GM12878 (cell line): ENCODE results near the gene STK32B. TPM values are rescaled to one million over a fixed set of nuclear protein-coding genes. Genes with fewer than 3 reads are reported as not detected.

ENCODE experiments used
- ATAC-seq: fragments of 200-7000 bp; cut with Tn5 transposase; 3 replicates; pipeline ENCODE4 v1.9.1; 2020; ENCODE audit warnings: mild to moderate bottlenecking, moderate library complexity
- BruUV-seq: library from RNA; stranded (reverse); fragments of 400-500 nt; replicated peaks from 2 replicates; lab custom pipeline; 2021; lab: Mats Ljungman, UMichigan
- CTCF ChIA-PET: fragments of 300-600 bp; sonication (Branson Sonifier 250); formaldehyde crosslinking; extraction: SDS; loops from one replicate; lab custom pipeline; 2021; ENCODE audit warnings: inconsistent platforms; lab: Yijun Ruan, JAX
- POLR2A ChIA-PET: fragments of 350-600 bp; formaldehyde crosslinking; extraction: SDS; loops from one replicate; lab custom pipeline; 2021; ENCODE audit warnings: inconsistent platforms; lab: Charles Lee
- RAD21 ChIA-PET: fragments of 300-600 bp; sonication (Branson Sonifier 250); formaldehyde crosslinking; loops from one replicate; lab custom pipeline; 2023; ENCODE audit warnings: antibody characterized with exemption; ENCODE audit not compliant: unreplicated experiment; lab: Charles Lee
- SMC1A ChIA-PET: fragments of 300-600 bp; sonication (Branson Sonifier 250); formaldehyde crosslinking; loops from one replicate; lab custom pipeline; 2023; ENCODE audit not compliant: unreplicated experiment, uncharacterized antibody; lab: Charles Lee
- DNase-seq: peaks from one replicate; pipeline ENCODE4 v3.0.0-alpha.2; 2011; ENCODE audit warnings: low read depth, low spot score
- FAIRE-seq: peaks from 3 replicates; lab custom pipeline; 2011; peaks lifted over from hg19 to GRCh38; lab: Jason Lieb, UNC
- H2AFZ ChIP-seq: 2 replicates; pipeline ENCODE4 v1.6.0; 2011; ENCODE audit warnings: low read depth, low read length, control low read depth; ENCODE audit not compliant: control insufficient read depth
- H3K27ac ChIP-seq: 2 replicates; pipeline ENCODE4 v1.5.1; 2011; ENCODE audit warnings: control low read depth; ENCODE audit not compliant: control insufficient read depth, insufficient read depth
- H3K27me3 ChIP-seq, 2 experiments: replicated peaks in 1 of 2; 2 replicates each; pipeline versions ENCODE4 v1.6.0 to v1.6.1; 2011; ENCODE audit warnings: low read length in 1 of 2; ENCODE audit not compliant: control insufficient read depth in 2 of 2, insufficient read depth in 2 of 2
- H3K36me3 ChIP-seq, 2 experiments: 2 replicates each; pipeline ENCODE4 v1.5.1; 2011; ENCODE audit warnings: low read length in 1 of 2; ENCODE audit not compliant: control insufficient read depth in 2 of 2, insufficient read depth in 2 of 2
- H3K4me1 ChIP-seq: 2 replicates; pipeline ENCODE4 v1.6.1; 2011; ENCODE audit warnings: mild to moderate bottlenecking, low read length, moderate library complexity, mixed read lengths; ENCODE audit not compliant: control insufficient read depth, insufficient read depth
- H3K4me2 ChIP-seq: 2 replicates; pipeline ENCODE4 v1.6.0; 2011; ENCODE audit warnings: control low read depth; ENCODE audit not compliant: control insufficient read depth, insufficient read depth
- H3K4me3 ChIP-seq: fragments of 200-600 bp; sonication (generic); 2 replicates; pipeline ENCODE4 v1.5.1; 2016
- H3K79me2 ChIP-seq: 2 replicates; pipeline ENCODE4 v1.6.0; 2011; ENCODE audit warnings: low read length; ENCODE audit not compliant: control insufficient read depth, insufficient read depth
- H3K9ac ChIP-seq: 2 replicates; pipeline ENCODE4 v1.8.0; 2011; ENCODE audit warnings: low read length, control low read depth, mixed read lengths; ENCODE audit not compliant: control insufficient read depth, insufficient read depth
- H3K9me3 ChIP-seq: replicated peaks from 3 replicates; pipeline ENCODE4 v1.5.1; 2011; ENCODE audit warnings: mild to moderate bottlenecking, low read length; ENCODE audit not compliant: control insufficient read depth, insufficient read depth
- H4K20me1 ChIP-seq: 2 replicates; pipeline ENCODE4 v1.6.0; 2011; ENCODE audit not compliant: control insufficient read depth, insufficient read depth
- CHD1 ChIP-seq: IDR thresholded peaks from 2 replicates; pipeline ENCODE4 v1.6.1; 2012; ENCODE audit warnings: low read depth, low read length, improper control_type of control experiment
- CREB1 ChIP-seq: IDR thresholded peaks from 2 replicates; pipeline ENCODE4 v1.6.1; 2012; ENCODE audit warnings: low read depth, mild to moderate bottlenecking, inconsistent platforms
- CREM ChIP-seq: IDR thresholded peaks from 2 replicates; pipeline ENCODE4 v1.6.1; 2014; ENCODE audit warnings: antibody characterized with exemption, low read depth
- ETV6 ChIP-seq, 2 experiments: fragments of 450-650 bp in 1 of 2; IDR thresholded peaks in 1 of 2; conservative IDR thresholded peaks in 1 of 2; 2 replicates each; pipeline ENCODE4 v1.6.1; 2014; ENCODE audit warnings: antibody characterized with exemption in 1 of 2, borderline replicate concordance in 1 of 2, low read depth in 1 of 2, mild to moderate bottlenecking in 1 of 2, moderate library complexity in 1 of 2
- FOS ChIP-seq: IDR thresholded peaks from 3 replicates; pipeline ENCODE4 v1.6.1; 2011; ENCODE audit warnings: borderline replicate concordance; ENCODE audit not compliant: insufficient read length; ENCODE audit errors: extremely low read depth
- FOXM1 ChIP-seq: IDR thresholded peaks from 2 replicates; pipeline ENCODE4 v1.6.1; 2012; ENCODE audit warnings: low read depth, mild to moderate bottlenecking, inconsistent platforms, low read length, moderate library complexity
- HDAC6 ChIP-seq: fragments of 200-600 bp; sonication (generic); IDR thresholded peaks from one replicate; pipeline ENCODE4 v1.8.0; 2017; ENCODE audit warnings: antibody characterized with exemption; ENCODE audit not compliant: unreplicated experiment
- MYC ChIP-seq: IDR thresholded peaks from 2 replicates; pipeline ENCODE4 v1.6.1; 2011; ENCODE audit warnings: mild to moderate bottlenecking, low read length, moderate library complexity, inconsistent platforms; ENCODE audit not compliant: insufficient read depth, insufficient replicate concordance, insufficient read length, severe bottlenecking
- NR2C1 ChIP-seq: fragments of 450-650 bp; IDR thresholded peaks from 2 replicates; pipeline ENCODE4 v1.6.1; 2017; ENCODE audit warnings: antibody characterized with exemption, mild to moderate bottlenecking, moderate library complexity
- RBBP5 ChIP-seq: fragments of 200-600 bp; sonication (generic); conservative IDR thresholded peaks from 2 replicates; pipeline ENCODE4 v1.6.1; 2016
- RFX5 ChIP-seq: IDR thresholded peaks from 2 replicates; pipeline ENCODE4 v1.6.1; 2011; ENCODE audit warnings: low read depth, low read length, improper control_type of control experiment
- STAT1 ChIP-seq: fragments of 450-650 bp; conservative IDR thresholded peaks from 2 replicates; pipeline ENCODE4 v1.6.1; 2014; ENCODE audit warnings: antibody characterized with exemption, mild to moderate bottlenecking
- ZBED1 ChIP-seq: IDR thresholded peaks from 2 replicates; pipeline ENCODE4 v1.6.1; 2016; ENCODE audit warnings: borderline replicate concordance
- ZNF384 ChIP-seq: IDR thresholded peaks from 2 replicates; pipeline ENCODE4 v1.6.1; 2012; ENCODE audit warnings: low read depth, mild to moderate bottlenecking, low read length, improper control_type of control experiment, borderline replicate concordance
- WGBS: methylation state at CpG from one replicate; pipeline ENCODE4 v1.1.6; 2016; ENCODE audit warnings: low lambda C conversion rate; ENCODE audit not compliant: insufficient replicate concordance, insufficient coverage; ENCODE audit errors: missing lambda C conversion rate; 5-methylcytosine and 5-hydroxymethylcytosine counted together
- in situ Hi-C: fragments of 300-500 bp; cut with MboI; formaldehyde crosslinking; loops from 9 replicates; pipeline ENCODE4 v1.14.3; 2018; ENCODE audit warnings: mixed read lengths
- intact Hi-C: fragments of 100-400 bp; cut with micrococcal nuclease; formaldehyde crosslinking; loops from one replicate; pipeline ENCODE4 v1.14.2; 2022; ENCODE audit not compliant: unreplicated experiment
- polyA plus RNA-seq, 11 experiments: library from polyadenylated mRNA; depleted of rRNA in 4 of 11; unstranded in 6 of 11; stranded (reverse) in 5 of 11; fragments of >200 nt; fragmentation: Nextera tagmentation in 4 of 11; fragmentation: Illumina TruSeq in 1 of 11; extraction: Ambion mirVana in 4 of 11; extraction: Trizol in 1 of 11; gene quantifications; 1 replicate in 1 of 11; 2 replicates in 10 of 11; pipeline versions ENCODE4 v1.2.1 to v1.2.3, GENCODE V29; 2011 to 2016; ENCODE audit warnings: inconsistent platforms in 2 of 11, missing spikeins in 2 of 11, low read depth in 1 of 11
- total RNA-seq, 4 experiments: library from RNA; depleted of rRNA in 3 of 4; stranded (reverse); fragments of >200 nt in 3 of 4; fragmentation: Illumina TruSeq in 1 of 4; extraction: Trizol in 1 of 4; gene quantifications; 2 replicates each; pipeline versions ENCODE4 v1.2.1 to v1.2.3, GENCODE V29; 2013 to 2021
- TF ChIP-seq, protein P1 (sequence below): fragments of 450-650 bp; IDR thresholded peaks from 2 replicates; pipeline ENCODE4 v1.6.1; 2018; ENCODE audit warnings: mild to moderate bottlenecking, low read depth, moderate library complexity; ENCODE audit not compliant: partially characterized antibody

The STK32B gene
- total and polyA plus RNA-seq, 10 of the 15 experiments (the other 5 are each of a cell fraction or from before 2014, with no cell fraction given) = 0.04 to 0.12 (median 0.08) TPM; not detected in 7

DNA sequence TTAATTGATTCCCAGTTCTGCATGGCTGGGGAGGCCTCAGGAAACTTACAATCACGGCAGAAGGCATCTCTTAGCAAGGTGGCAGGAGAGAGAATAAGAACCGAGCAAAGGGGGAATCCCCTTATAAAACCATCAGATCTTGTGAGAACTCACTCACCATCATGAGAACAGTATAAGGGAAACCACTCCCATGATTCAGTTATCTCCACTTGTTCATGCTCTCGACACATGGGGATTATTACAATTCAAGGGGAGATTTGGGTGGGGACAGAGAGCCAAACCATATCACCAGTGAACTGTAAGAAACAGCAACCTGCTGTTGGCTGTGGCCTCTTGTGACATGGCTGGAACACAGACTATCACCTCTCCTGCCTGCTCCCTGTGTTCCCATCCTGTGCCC, 24.9 kb upstream of the STK32B start:
- Histone ChIP-seq H3K27ac (no peak overlapping the region), H3K4me2 (no peak overlapping the region)
- no peak for DNase-seq
- TF ChIP-seq CHD1 = no peak
- TF ChIP-seq ZNF384 = no peak
- no peak for TF ChIP-seq STAT1
- TF ChIP-seq FOXM1 = no peak
- no peak for TF ChIP-seq ZBED1
- TF ChIP-seq FOS = no peak
- no peak for TF ChIP-seq NR2C1
- TF ChIP-seq HDAC6 = no peak
- no peak for TF ChIP-seq RBBP5
- TF ChIP-seq CREM = no peak
- TF ChIP-seq, all 136 proteins: peak for 0
- Histone ChIP-seq H3K4me3 (no peak overlapping the region), H3K27me3 (no peaks in the 10 kb centered on the region; a peak in 1 of 4 replicates), H3K9ac (no peak overlapping the region), H3K79me2 (no peaks in the 10 kb centered on the region), H4K20me1 (no peaks in the 10 kb centered on the region), H2AFZ (no peak overlapping the region), H3K9me3 (no peaks in the 10 kb centered on the region), H3K4me1 (no peaks in the 10 kb centered on the region), H3K36me3 (no peaks in the 10 kb centered on the region)
- FAIRE-seq = no peak
- 16% methylated on average over 3 of the region's 3 CpGs for WGBS
- ChIA-PET POLR2A (no interaction called here), SMC1A (no interaction called here), CTCF (no interaction called here), RAD21 (no interaction called here)
- in situ Hi-C loops = no loop called here
- intact Hi-C loops = no loop called here
- ATAC-seq = no peak
- BruUV-seq = no TSS peak

- ATAC-seq = no peak
- BruUV-seq = no TSS peak
- H3K36me3 ChIP-seq = no peaks in the 10 kb centered on the region
- TF ChIP-seq, protein P1, sequence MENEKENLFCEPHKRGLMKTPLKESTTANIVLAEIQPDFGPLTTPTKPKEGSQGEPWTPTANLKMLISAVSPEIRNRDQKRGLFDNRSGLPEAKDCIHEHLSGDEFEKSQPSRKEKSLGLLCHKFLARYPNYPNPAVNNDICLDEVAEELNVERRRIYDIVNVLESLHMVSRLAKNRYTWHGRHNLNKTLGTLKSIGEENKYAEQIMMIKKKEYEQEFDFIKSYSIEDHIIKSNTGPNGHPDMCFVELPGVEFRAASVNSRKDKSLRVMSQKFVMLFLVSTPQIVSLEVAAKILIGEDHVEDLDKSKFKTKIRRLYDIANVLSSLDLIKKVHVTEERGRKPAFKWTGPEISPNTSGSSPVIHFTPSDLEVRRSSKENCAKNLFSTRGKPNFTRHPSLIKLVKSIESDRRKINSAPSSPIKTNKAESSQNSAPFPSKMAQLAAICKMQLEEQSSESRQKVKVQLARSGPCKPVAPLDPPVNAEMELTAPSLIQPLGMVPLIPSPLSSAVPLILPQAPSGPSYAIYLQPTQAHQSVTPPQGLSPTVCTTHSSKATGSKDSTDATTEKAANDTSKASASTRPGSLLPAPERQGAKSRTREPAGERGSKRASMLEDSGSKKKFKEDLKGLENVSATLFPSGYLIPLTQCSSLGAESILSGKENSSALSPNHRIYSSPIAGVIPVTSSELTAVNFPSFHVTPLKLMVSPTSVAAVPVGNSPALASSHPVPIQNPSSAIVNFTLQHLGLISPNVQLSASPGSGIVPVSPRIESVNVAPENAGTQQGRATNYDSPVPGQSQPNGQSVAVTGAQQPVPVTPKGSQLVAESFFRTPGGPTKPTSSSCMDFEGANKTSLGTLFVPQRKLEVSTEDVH = no peak
- TF ChIP-seq ETV6 (conservative IDR thresholded peaks at IDR 0.05 in 1 of 2, IDR thresholded peaks at IDR 0.05 in 1 of 2; ENCODE audit: borderline replicate concordance in 1 of 2, low read depth in 1 of 2) = no peak
- no peak for TF ChIP-seq CREB1
- no peak for TF ChIP-seq RFX5
- no peak for TF ChIP-seq MYC
Observed at GRCh38 chr4:5027346-5027745, 23.9 kb upstream of the STK32B start.

More at GRCh38 chr4:5027346-5027745, 23.9 kb upstream of the STK32B start:
- no peaks in the 10 kb centered on the region for H3K79me2 ChIP-seq
- no peak overlapping the region for H3K9ac ChIP-seq
- ChIA-PET SMC1A (no interaction called here), CTCF (no interaction called here), POLR2A (no interaction called here), RAD21 (no interaction called here)
- no peak overlapping the region for H3K4me2 ChIP-seq
- H2AFZ ChIP-seq = no peak overlapping the region
- H3K4me1 ChIP-seq = no peaks in the 10 kb centered on the region
- DNase-seq = no peak
- no peaks in the 10 kb centered on the region for H3K9me3 ChIP-seq
- H4K20me1 ChIP-seq = no peaks in the 10 kb centered on the region
- no peak overlapping the region for H3K4me3 ChIP-seq
- intact Hi-C loops = no loop called here
- no peak for FAIRE-seq
- 0 out of 4 replicates have a peak, but pooled peaks cover 0 to 3% of the 10 kb centered on the region in 2 experiments for H3K27me3 ChIP-seq
- in situ Hi-C loops = no loop called here
- no peak overlapping the region for H3K27ac ChIP-seq
